IMR-90 (cell line): ENCODE data around the gene R3HDM2. TPM values are rescaled to one million over a fixed set of nuclear protein-coding genes. Genes with fewer than 3 reads are reported as not detected.

Source experiments
- ATAC-seq: fragments of 200-7000 bp; cut with Tn5 transposase; 2 replicates; pipeline ENCODE4 v1.9.1; 2020; ENCODE audit warnings: low read depth, mild to moderate bottlenecking, moderate library complexity
- BruUV-seq: library from RNA; stranded (reverse); fragments of 400-500 nt; replicated peaks from 2 replicates; lab custom pipeline; 2021; lab: Mats Ljungman, UMichigan
- CTCF ChIA-PET: fragments of 300-600 bp; formaldehyde crosslinking; extraction: SDS; loops from one replicate; lab custom pipeline; 2021; ENCODE audit warnings: antibody characterized with exemption; lab: Yijun Ruan, JAX
- POLR2A ChIA-PET: fragments of 300-600 bp; sonication (Branson Sonifier 250); formaldehyde crosslinking; loops from one replicate; lab custom pipeline; 2022; ENCODE audit warnings: antibody characterized with exemption; ENCODE audit not compliant: unreplicated experiment; lab: Charles Lee
- DNase-seq: peaks from one replicate; pipeline ENCODE4 v3.0.0; 2013
- H2AFZ ChIP-seq: replicated peaks from 2 replicates; pipeline ENCODE3; 2013; ENCODE audit warnings: low read length, mild to moderate bottlenecking; ENCODE audit not compliant: poor library complexity
- H2AK5ac ChIP-seq: 2 replicates; pipeline ENCODE4 v1.6.1; 2013; ENCODE audit warnings: low read depth, low read length, inconsistent platforms
- H2AK9ac ChIP-seq: replicated peaks from 2 replicates; pipeline ENCODE3; 2013; ENCODE audit warnings: mild to moderate bottlenecking, low read depth, low read length, moderate library complexity; ENCODE audit not compliant: poor library complexity
- H2BK120ac ChIP-seq: 2 replicates; pipeline ENCODE4 v1.6.1; 2013; ENCODE audit warnings: low read depth, low read length, inconsistent platforms
- H2BK15ac ChIP-seq: 3 replicates; pipeline ENCODE4 v1.6.1; 2013; ENCODE audit warnings: low read depth, low read length, inconsistent platforms
- H2BK20ac ChIP-seq: 2 replicates; pipeline ENCODE4 v1.6.1; 2013; ENCODE audit warnings: low read depth, mild to moderate bottlenecking, inconsistent platforms, low read length, moderate library complexity
- H2BK5ac ChIP-seq: 2 replicates; pipeline ENCODE4 v1.6.1; 2013; ENCODE audit warnings: mild to moderate bottlenecking, low read depth, low read length, inconsistent platforms; ENCODE audit not compliant: poor library complexity, severe bottlenecking
- H3K14ac ChIP-seq: replicated peaks from 2 replicates; pipeline ENCODE4 v1.6.1; 2013; ENCODE audit warnings: low read depth, low read length, inconsistent platforms
- H3K18ac ChIP-seq: 2 replicates; pipeline ENCODE4 v1.6.1; 2013; ENCODE audit warnings: low read depth, low read length, control low read depth
- H3K23ac ChIP-seq: 2 replicates; pipeline ENCODE4 v1.6.1; 2013; ENCODE audit warnings: low read depth, low read length, inconsistent platforms
- H3K27ac ChIP-seq: 2 replicates; pipeline ENCODE4 v1.5.1; 2013; ENCODE audit warnings: mild to moderate bottlenecking, control low read depth, low read length; ENCODE audit not compliant: insufficient read depth
- H3K27me3 ChIP-seq: 2 replicates; pipeline ENCODE4 v1.6.1; 2013; ENCODE audit warnings: low read length; ENCODE audit not compliant: control insufficient read depth, insufficient read depth
- H3K36me3 ChIP-seq: 2 replicates; pipeline ENCODE4 v1.6.1; 2013; ENCODE audit warnings: low read length, mixed read lengths; ENCODE audit not compliant: control insufficient read depth, insufficient read depth
- H3K4ac ChIP-seq: 2 replicates; pipeline ENCODE4 v1.6.1; 2013; ENCODE audit warnings: low read depth, low read length, inconsistent platforms
- H3K4me1 ChIP-seq: 2 replicates; pipeline ENCODE4 v1.6.1; 2013; ENCODE audit warnings: low read length, mixed read lengths; ENCODE audit not compliant: control insufficient read depth, insufficient read depth
- H3K4me2 ChIP-seq: 2 replicates; pipeline ENCODE4 v1.6.1; 2013; ENCODE audit warnings: low read depth, mild to moderate bottlenecking, control low read depth, low read length, moderate library complexity
- H3K4me3 ChIP-seq: 2 replicates; pipeline ENCODE4 v1.5.1; 2013; ENCODE audit warnings: low read depth, mild to moderate bottlenecking, control low read depth, low read length, moderate library complexity; ENCODE audit not compliant: insufficient read depth
- H3K56ac ChIP-seq: 2 replicates; pipeline ENCODE4 v1.6.1; 2013; ENCODE audit warnings: low read length, inconsistent platforms; ENCODE audit not compliant: insufficient read depth; ENCODE audit errors: extremely low read depth
- H3K79me1 ChIP-seq, 2 experiments: 2 replicates each; pipeline ENCODE4 v1.6.1; 2013; ENCODE audit warnings: low read length in 2 of 2, inconsistent platforms in 1 of 2, low read depth in 1 of 2
- H3K9ac ChIP-seq: 2 replicates; pipeline ENCODE4 v1.6.1; 2013; ENCODE audit warnings: low read depth, low read length, control low read depth
- H3K9me1 ChIP-seq: 2 replicates; pipeline ENCODE4 v1.6.1; 2013; ENCODE audit warnings: low read length, inconsistent platforms; ENCODE audit not compliant: insufficient read depth
- H3K9me3 ChIP-seq: 2 replicates; pipeline ENCODE4 v1.6.1; 2013; ENCODE audit warnings: low read length; ENCODE audit not compliant: control insufficient read depth, insufficient read depth
- H4K20me1 ChIP-seq: 2 replicates; pipeline ENCODE4 v1.6.1; 2013; ENCODE audit warnings: low read length, inconsistent platforms; ENCODE audit not compliant: insufficient read depth
- H4K5ac ChIP-seq: 2 replicates; pipeline ENCODE4 v1.6.1; 2013; ENCODE audit warnings: mild to moderate bottlenecking, low read depth, low read length, control low read depth
- H4K8ac ChIP-seq, 2 experiments: 2 replicates each; pipeline ENCODE4 v1.6.1; 2013; ENCODE audit warnings: low read depth in 2 of 2, low read length in 2 of 2, control low read depth in 1 of 2, inconsistent platforms in 1 of 2
- H4K91ac ChIP-seq: 2 replicates; pipeline ENCODE4 v1.6.1; 2013; ENCODE audit warnings: low read depth, low read length, inconsistent platforms; ENCODE audit not compliant: insufficient read depth
- CEBPB ChIP-seq: IDR thresholded peaks from 2 replicates; pipeline ENCODE4 v1.6.1; 2012; ENCODE audit warnings: low read depth, low read length, improper control_type of control experiment
- FOS ChIP-seq: fragments of 150-350 bp; IDR thresholded peaks from 2 replicates; pipeline ENCODE4 v1.6.1; 2016; ENCODE audit warnings: low read depth, low read length
- MAFK ChIP-seq: IDR thresholded peaks from 2 replicates; pipeline ENCODE4 v1.6.1; 2012; ENCODE audit warnings: low read depth, low read length, improper control_type of control experiment
- MAZ ChIP-seq: IDR thresholded peaks from 2 replicates; pipeline ENCODE4 v1.6.1; 2012; ENCODE audit warnings: low read depth, mild to moderate bottlenecking, low read length, improper control_type of control experiment, moderate library complexity, borderline replicate concordance
- MXI1 ChIP-seq: IDR thresholded peaks from 2 replicates; pipeline ENCODE4 v1.6.1; 2012; ENCODE audit warnings: low read depth, mild to moderate bottlenecking, low read length, moderate library complexity, borderline replicate concordance
- NFE2L2 ChIP-seq: fragments of 150-350 bp; IDR thresholded peaks from 2 replicates; pipeline ENCODE4 v1.6.1; 2016; ENCODE audit warnings: low read depth, mild to moderate bottlenecking, low read length
- POLR2A ChIP-seq: IDR thresholded peaks from 2 replicates; pipeline ENCODE4 v1.6.1; 2012; ENCODE audit warnings: mild to moderate bottlenecking, low read depth, low read length
- RFX5 ChIP-seq: IDR thresholded peaks from 2 replicates; pipeline ENCODE4 v1.8.0; 2012; ENCODE audit warnings: low read depth, mild to moderate bottlenecking, low read length, moderate library complexity
- SMC3 ChIP-seq: fragments of 150-350 bp; IDR thresholded peaks from 2 replicates; pipeline ENCODE4 v1.6.1; 2016; ENCODE audit warnings: low read depth, mild to moderate bottlenecking, antibody characterized with exemption, low read length, moderate library complexity
- WGBS, 2 experiments: methylation state at CpG; one replicate each; pipeline versions ENCODE4 v1.1.5 to v1.1.7; 2013; ENCODE audit warnings: missing lambda C conversion rate in 2 of 2; ENCODE audit not compliant: insufficient read length in 1 of 2; ENCODE audit errors: extremely low coverage in 2 of 2; 5-methylcytosine and 5-hydroxymethylcytosine counted together
- dilution Hi-C: fragments of 300-500 bp; cut with HindIII; formaldehyde crosslinking; loops from one replicate; pipeline ENCODE4 v1.14.3; 2018; ENCODE audit warnings: low sequenced_read_pairs; ENCODE audit not compliant: unreplicated experiment
- in situ Hi-C: fragments of 300-500 bp; cut with MboI; formaldehyde crosslinking; loops from 3 replicates; pipeline ENCODE4 v1.14.3; 2019; ENCODE audit warnings: low sequenced_read_pairs, inconsistent platforms, mixed read lengths
- intact Hi-C: fragments of 100-400 bp; cut with micrococcal nuclease; formaldehyde crosslinking; loops from 2 replicates; pipeline ENCODE4 v1.10.0; 2022
- polyA plus RNA-seq, 3 experiments: library from polyadenylated mRNA; depleted of rRNA; stranded (reverse); fragments of >200 nt; gene quantifications; 2 replicates each; pipeline ENCODE4 v1.2.3, GENCODE V29; 2012; ENCODE audit warnings: low replicate concordance in 1 of 3
- total RNA-seq: library from RNA; depleted of rRNA; stranded (reverse); fragments of >200 nt; gene quantifications from 2 replicates; pipeline ENCODE4 v1.2.3, GENCODE V29; 2012
- TF ChIP-seq, protein P1 (sequence below): fragments of 150-350 bp; IDR thresholded peaks from 2 replicates; pipeline ENCODE4 v1.6.1; 2017; ENCODE audit warnings: mild to moderate bottlenecking, antibody characterized with exemption, low read length, low read depth
- TF ChIP-seq, protein P2 (sequence below): conservative IDR thresholded peaks from 2 replicates; pipeline ENCODE4 v1.5.1; 2012; ENCODE audit warnings: mild to moderate bottlenecking, low read depth, low read length, improper control_type of control experiment

The R3HDM2 gene
- total and polyA plus RNA-seq, 2 of the 4 experiments (the other 2 are of a cell fraction) = 7.5 to 28.4 TPM

DNA sequence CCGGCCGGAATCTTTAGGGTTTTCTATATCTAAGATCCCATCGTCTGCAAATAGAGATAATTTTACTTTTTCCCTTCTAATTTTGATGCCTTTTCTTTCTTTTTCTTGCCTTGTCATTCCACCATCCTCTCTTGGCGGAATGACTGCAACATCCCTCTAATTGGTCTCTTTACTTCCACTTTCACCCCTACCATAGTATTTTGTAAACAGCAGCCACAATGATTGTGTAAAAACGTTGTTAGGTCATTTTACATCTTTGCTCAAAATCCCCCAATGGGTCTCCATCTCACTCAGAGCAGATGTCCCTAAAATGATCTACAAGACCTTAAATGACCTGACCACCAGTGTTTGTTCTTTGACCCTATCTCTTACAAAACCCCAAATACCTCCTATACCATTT, 99.9 kb downstream of the R3HDM2 start:
- TF ChIP-seq, protein P1, sequence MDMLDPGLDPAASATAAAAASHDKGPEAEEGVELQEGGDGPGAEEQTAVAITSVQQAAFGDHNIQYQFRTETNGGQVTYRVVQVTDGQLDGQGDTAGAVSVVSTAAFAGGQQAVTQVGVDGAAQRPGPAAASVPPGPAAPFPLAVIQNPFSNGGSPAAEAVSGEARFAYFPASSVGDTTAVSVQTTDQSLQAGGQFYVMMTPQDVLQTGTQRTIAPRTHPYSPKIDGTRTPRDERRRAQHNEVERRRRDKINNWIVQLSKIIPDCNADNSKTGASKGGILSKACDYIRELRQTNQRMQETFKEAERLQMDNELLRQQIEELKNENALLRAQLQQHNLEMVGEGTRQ = no peak
- no peak for TF ChIP-seq MAFK
- TF ChIP-seq RFX5 = no peak
- no peak for TF ChIP-seq MAZ
- TF ChIP-seq POLR2A = no peak
- TF ChIP-seq, protein P2, sequence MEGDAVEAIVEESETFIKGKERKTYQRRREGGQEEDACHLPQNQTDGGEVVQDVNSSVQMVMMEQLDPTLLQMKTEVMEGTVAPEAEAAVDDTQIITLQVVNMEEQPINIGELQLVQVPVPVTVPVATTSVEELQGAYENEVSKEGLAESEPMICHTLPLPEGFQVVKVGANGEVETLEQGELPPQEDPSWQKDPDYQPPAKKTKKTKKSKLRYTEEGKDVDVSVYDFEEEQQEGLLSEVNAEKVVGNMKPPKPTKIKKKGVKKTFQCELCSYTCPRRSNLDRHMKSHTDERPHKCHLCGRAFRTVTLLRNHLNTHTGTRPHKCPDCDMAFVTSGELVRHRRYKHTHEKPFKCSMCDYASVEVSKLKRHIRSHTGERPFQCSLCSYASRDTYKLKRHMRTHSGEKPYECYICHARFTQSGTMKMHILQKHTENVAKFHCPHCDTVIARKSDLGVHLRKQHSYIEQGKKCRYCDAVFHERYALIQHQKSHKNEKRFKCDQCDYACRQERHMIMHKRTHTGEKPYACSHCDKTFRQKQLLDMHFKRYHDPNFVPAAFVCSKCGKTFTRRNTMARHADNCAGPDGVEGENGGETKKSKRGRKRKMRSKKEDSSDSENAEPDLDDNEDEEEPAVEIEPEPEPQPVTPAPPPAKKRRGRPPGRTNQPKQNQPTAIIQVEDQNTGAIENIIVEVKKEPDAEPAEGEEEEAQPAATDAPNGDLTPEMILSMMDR = no peak
- TF ChIP-seq CEBPB = no peak
- TF ChIP-seq MXI1 = no peak
- no peak for TF ChIP-seq NFE2L2
- no peak for TF ChIP-seq SMC3
- TF ChIP-seq FOS = no peak
- ATAC-seq = no peak
- Histone ChIP-seq H3K9me1 (0 out of 2 replicates have a peak, but pooled peaks cover 4% of the 10 kb centered on the region), H3K14ac (no peak overlapping the region), H3K27me3 (no peaks in the 10 kb centered on the region), H3K9ac (no peak overlapping the region), H4K5ac (no peak overlapping the region), H3K4me3 (no peak overlapping the region), H2AFZ (no peak overlapping the region), H4K20me1 (no peaks in the 10 kb centered on the region), H3K18ac (no peak overlapping the region), H4K91ac (no peak overlapping the region), H2AK5ac (no peak overlapping the region), H2BK120ac (no peak overlapping the region), H3K56ac (no peak overlapping the region), H3K9me3 (no peaks in the 10 kb centered on the region), H2BK5ac (no peak overlapping the region), H2AK9ac (no peak overlapping the region), H3K23ac (no peak overlapping the region), H3K4me2 (no peak overlapping the region), H2BK15ac (no peak overlapping the region), H3K4ac (no peak overlapping the region), H2BK20ac (no peak overlapping the region), H3K27ac (no peak overlapping the region), H4K8ac (no peak overlapping the region), H3K36me3 (no peaks in the 10 kb centered on the region; the same call in 1 of the 2 replicates), H3K4me1 (no peaks in the 10 kb centered on the region), H3K79me1 (peaks cover 0 to 12% of the 10 kb centered on the region in 2 experiments; a peak in 2 of 4 replicates)
- BruUV-seq = no TSS peak
- no peak for DNase-seq
- in situ Hi-C loops = no loop called here
- WGBS, 2 experiments = 95% methylated on average over 4 of the region's 5 CpGs; no CpG with 5 or more reads in 1 of the 2 experiments
- dilution Hi-C loops = no loop called here
- ChIA-PET POLR2A (no interaction called here), CTCF (no interaction called here)
- intact Hi-C loops = no loop called here
